ENCODE measurements around the gene HOXB5.

HOXB5 gene

DNA sequence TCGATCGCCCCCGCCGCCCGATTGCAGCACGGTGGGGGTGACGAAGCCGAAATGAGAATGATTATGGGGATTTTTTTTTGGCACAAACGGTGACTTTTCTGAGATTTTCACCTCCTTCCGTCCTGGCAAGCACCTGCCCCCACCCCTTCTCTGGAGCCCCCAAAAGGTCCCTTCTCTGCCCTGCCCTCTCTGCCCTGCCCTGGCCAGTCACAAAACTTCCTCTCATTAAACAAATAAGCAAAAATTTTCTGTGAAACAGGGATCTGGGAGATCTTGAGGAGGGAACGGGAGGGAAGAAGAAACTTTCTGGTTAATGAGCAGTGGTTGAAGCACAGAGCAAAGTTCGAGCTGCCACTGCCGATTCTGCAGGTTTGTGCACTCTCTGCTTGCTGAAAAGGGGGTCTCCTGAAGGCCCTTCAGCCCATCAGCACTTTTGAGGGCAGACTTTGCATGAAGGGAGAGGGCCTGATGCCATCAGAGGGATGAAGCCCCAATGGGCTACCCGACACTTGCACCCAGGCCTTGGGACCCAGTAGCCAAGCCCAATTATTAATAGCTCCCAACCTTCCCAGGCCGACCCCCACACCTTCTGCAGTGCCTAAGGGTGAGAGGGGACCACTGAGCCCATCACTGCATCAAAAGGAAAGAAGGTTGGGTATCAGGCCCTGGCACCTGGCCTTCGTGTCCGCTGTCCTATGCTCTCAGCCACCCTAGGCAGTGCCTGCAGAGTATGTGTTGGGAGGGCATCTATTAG is 22.6 kb upstream of the HOXB5 start:
- no peak for DNase-seq

GRCh38 chr17:48615047-48615962 is 21.7 kb upstream of the HOXB5 start, which contains the start of gene HOXB8:
Gene HOXB8, minus strand, starts transcription at chr17:48615292. Its CDS starts 588 bp downstream, at chr17:48614704.
- no peak for DNase-seq

GRCh38 chr17:48613862-48614694 is 20.5 kb upstream of the HOXB5 start:
- DNase-seq = no peak

GRCh38 chr17:48612854-48613691 is 19.5 kb upstream of the HOXB5 start:
- DNase-seq = peak; percentile 5

DNA sequence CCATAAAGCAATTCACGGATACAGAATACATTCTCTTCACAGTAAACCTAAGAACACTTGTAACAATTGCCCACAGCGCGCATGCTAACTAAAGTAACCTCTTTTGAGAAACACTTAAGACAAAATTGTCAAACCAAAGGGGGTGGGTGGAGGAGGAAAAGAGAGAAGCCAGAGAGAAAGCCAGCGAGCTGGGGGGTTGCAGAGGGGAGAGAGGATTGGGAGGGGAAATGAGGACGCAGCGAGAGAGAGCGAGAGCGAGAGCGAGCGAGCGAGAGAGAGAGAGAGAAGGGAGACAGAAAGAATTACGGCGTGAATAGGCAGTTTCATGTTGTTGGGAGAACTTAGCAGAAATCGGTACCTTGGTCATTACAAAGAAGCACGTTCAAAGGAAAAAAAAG is 18.9 kb upstream of the HOXB5 start:
- DNase-seq = no peak

DNA sequence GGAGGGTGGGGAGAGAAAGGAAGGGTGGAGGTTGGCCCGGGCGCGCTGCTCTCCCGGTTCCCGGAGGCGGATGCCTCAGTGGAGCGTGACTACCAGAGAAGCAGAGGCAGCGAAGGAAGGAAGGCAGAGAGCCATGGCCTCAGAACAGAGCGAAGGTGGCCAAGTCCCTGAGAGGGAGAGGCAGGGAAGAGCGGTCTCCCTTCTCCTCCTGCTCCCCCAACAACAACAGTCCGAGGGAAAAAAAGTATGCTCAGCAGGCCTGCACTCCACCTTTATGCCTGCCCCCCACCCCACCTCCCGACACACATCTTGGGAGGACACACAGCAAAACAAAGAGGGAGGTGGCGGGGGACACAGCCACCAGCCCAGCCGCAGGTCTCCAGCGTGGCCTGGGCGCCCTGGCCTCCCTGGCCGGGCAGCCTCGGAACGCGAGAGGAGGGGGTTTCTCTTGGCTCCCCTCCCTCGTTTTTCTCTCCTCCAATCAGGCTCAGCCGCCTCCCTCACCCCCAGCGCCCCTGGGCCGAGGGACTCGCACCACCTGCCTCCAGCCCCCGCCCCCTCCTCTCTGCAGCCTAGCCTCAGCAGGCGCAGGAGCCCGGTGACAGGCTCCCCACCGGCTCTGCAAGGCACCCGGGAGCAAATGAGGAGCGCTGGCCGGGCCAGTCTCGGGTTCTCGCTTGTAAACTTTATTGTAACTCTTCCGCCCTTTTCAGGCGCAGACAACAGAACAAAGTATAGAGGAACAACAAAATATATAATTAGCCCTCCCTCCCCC is 18.3 kb upstream of the HOXB5 start:
- DNase-seq = no peak

GRCh38 chr17:48611213-48611612 is 17.6 kb upstream of the HOXB5 start:
- DNase-seq = peak; percentile 10

DNA sequence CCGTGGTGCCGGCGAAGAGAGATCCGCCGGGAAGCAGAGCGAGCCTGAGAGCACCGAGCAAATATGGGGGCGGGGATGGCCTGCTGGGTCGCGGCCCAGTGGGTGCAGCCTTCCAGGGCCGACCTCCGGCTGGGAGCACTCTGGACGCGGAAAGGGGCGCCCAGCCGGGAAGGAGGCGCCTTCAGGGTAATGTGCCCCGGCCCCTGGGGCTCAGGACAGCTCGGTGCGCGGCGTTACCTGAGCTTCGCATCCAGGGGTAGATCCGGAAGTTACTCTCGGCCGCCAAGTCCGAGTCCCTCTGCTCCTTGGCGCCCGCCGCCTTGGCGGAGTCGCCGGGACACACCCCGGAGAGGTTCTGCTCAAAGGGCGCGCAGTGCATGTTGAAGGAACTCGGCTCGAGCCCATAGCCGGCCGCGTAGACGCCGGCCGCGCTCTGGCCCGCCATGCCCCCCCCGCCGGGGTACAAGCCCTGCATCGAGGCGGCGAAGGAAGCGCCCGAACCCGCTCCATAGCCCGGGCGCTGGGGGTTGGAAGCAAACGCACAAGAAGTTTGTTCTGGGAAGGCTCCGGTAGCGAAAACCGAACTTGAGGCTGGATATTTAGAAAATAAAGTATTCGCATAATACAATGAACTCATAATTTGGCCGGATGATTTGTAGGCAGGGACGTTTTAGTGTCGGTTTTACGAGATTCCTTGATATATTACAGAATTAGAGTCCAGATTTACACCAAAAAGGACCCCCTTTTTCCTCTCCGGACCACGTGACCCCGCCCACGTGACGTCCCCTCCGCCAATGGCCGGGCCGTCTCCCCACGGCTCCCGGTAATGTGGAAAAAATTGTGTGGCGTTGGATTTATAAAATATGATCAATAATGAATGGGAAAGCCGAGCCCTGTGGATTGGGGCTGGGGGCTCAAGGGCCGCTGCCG is 17.0 kb upstream of the HOXB5 start, which contains the start of gene HOXB7:
HOXB7 (minus strand) TSS at position 736 of the 930 bp plus-strand sequence; CDS start at position 637, 99 bp downstream.
- DNase-seq = peak; percentile 11

GRCh38 chr17:48609759-48610281 is 16.2 kb upstream of the HOXB5 start:
- DNase-seq = no peak

GRCh38 chr17:48609033-48609432 is 15.5 kb upstream of the HOXB5 start:
- DNase-seq = no peak

DNA sequence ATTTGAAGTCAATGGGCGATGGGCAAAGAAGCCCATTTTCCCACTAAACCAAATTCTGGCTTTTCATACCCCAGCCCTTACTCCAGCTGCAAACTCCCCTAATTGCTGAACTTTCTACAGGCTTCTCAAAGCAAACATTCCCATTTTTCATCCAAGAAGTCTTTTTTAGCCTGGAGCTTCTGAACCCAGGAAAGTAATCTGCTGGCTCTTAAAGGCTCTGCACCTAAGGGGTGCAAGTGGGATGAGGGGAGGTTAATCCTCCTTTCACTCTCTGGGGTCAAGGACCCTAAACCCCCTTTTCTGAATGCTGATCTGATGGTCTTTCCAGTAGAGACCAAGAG is 14.9 kb upstream of the HOXB5 start:
- no peak for DNase-seq

DNA sequence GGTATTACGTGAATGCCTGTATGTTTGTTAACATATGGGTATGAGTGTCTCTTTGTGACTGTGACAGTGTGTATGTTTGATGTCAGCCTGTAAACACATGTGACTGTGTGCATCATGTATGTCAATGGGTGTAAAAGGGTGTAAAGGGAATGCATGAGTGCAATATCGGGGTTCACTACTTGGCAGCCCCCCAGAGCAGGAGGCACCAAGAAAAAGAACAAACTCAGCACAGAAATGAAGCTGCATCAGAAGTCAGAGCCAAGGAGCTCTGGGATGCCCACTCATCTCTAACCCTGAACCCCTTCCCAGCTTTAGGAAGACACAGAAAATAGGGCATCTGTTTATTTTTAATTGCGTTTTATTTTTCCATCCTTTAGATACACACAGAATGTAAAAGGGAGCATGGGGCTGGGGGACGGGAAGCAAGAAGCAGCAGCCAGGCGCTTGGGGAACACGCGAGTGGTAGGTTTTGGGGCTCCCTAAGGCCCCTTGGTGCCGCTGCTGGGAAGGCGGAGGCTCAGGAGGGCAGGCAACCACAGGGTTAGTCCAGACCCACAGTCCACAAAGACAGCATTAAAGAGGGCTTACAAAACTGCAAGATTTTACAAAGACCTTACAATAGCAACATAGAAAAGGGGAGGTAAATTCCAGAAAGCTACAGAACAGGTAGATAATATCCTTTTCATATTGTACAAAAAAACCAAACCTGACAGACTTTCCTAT is 13.5 kb upstream of the HOXB5 start:
- DNase-seq = no peak

- DNase-seq = no peak
Observed at GRCh38 chr17:48605991-48606891, 12.7 kb upstream of the HOXB5 start.

DNA sequence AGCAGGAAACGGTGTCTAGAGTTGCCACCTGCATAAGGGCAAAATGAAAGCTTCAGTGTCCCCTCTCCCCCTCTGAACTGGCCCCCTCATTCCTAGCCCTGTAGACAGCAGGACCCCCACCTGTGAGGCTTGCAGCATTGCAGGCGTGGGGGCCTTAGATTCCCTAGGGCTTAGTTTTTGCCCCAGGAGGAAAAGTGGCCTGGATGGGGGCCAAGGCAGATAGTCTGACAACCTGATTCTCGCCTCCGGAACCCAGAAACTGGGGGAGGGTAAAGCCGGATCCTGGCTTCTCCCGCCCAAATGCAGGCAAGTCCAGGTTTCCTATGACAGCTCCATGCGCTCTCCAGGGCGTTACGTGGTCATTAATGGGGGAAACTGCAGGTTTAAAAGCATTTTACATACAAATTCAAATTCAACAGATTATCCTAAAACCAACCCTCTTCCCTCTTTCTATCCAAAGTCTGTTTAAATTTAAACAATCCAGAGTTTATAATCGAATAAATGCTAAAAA is 11.9 kb upstream of the HOXB5 start:
- no peak for DNase-seq

DNA sequence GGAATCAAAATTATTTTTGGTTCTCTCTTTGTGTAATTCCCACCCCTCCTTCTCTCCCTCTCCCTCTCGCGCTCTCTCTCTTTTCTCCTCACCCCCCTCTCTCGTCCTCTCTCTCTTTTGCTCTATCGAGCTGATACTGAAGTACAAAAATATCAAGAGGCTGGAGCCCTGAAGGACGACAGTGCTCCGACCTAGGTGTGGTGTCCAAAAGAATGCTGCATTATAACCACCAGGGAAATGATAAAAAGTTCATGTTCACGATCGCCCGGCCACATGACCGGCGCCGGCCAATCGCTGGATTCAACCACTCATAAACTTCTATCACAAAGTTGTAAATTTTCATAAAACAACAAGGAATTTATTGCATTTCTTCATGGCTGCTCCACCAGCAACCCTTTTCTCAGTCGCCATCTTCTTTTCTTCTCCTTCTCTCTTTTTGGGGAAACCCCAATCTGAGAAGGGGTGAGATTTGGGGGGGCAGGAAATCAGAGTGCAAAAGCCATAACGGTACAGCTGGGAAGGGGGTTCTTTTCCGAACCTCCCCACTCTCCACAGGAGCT is 11.3 kb upstream of the HOXB5 start, which contains the start of gene HOXB6:
HOXB6 (minus strand) TSS at position 217 of the 560 bp plus-strand sequence. CDS start 6,836 bp downstream, outside the sequence.
- DNase-seq = no peak

DNA sequence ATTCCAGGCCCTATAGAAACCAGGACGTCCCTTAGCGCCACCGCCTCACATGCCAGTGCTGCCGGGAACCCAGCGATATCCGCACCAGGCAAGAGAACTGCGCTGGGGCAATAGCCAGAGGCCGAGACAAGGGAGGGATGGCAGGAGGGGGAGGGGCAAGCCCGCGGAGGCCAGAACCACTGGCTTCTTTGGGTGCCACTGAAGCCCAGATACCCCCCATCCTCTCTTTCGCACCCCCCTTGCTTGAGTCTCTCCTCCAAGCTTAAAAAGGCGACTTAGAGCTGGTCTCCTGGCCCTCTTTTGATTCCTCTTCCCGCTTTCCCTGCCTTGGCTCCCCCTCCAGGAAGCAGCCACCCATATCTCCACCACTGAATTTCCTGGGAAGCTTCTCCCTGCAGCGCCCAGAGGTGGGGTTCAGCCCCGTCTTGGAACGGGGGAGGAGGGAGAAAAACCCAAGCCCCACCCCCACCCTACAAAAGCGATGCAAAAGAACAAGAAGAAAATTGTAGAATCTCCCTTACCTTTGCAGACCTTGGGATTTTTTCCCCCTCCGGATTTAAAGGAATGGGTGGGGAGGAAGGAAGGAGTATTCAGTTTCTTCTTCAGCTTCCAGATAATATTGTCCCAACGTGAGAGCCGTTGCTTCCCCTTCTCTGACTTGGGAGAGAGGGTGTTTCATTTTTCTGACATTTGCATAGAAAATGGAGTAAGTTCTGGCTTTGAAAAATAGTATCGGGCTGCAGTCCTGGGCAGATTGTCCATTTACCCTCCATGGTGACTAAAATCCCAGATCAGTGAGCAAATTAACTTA is 10.6 kb upstream of the HOXB5 start:
- DNase-seq = no peak

Measured in MV-4-11 (cell line).